ENCODE data around the gene AEBP2.

DNA sequence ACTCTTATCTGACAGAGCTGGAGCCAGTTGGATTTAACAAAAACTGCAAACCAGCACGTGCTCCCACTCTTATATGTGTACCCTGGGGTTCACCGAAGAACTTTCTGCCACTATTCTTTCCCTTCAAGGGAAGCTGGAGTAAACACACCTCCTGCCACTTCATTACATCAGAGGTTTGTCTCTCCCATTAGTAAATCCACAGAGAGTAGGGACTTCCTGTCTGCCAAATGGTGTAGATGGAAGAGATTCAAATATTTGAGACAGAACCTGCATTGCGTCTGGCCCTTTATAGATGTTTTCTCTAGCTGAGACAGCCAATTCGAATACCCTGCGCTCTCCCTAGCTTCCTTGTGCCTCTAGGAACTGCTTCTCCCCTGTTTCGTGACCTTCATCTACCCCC lies 29.1 kb upstream of the AEBP2 start:
- TF ChIP-seq, protein P1, sequence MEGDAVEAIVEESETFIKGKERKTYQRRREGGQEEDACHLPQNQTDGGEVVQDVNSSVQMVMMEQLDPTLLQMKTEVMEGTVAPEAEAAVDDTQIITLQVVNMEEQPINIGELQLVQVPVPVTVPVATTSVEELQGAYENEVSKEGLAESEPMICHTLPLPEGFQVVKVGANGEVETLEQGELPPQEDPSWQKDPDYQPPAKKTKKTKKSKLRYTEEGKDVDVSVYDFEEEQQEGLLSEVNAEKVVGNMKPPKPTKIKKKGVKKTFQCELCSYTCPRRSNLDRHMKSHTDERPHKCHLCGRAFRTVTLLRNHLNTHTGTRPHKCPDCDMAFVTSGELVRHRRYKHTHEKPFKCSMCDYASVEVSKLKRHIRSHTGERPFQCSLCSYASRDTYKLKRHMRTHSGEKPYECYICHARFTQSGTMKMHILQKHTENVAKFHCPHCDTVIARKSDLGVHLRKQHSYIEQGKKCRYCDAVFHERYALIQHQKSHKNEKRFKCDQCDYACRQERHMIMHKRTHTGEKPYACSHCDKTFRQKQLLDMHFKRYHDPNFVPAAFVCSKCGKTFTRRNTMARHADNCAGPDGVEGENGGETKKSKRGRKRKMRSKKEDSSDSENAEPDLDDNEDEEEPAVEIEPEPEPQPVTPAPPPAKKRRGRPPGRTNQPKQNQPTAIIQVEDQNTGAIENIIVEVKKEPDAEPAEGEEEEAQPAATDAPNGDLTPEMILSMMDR (IDR thresholded peaks at IDR 0.05): no peak
- TF ChIP-seq POLR2A (IDR thresholded peaks at IDR 0.05): no peak

Data from body of pancreas (tissue), 4 donors.